OCI-LY1 (cell line): Measurements from ENCODE around the gene THRAP3.

Source experiments
- CTCF ChIP-seq: fragments of 200-600 bp; sonication (generic), shearing (Covaris generic); IDR thresholded peaks from 2 replicates; pipeline ENCODE4 v1.5.1; 2017; ENCODE audit warnings: mild to moderate bottlenecking, antibody characterized with exemption, low read length, moderate library complexity, mixed read lengths
- EZH2 ChIP-seq: fragments of 200-600 bp; sonication (generic), shearing (Covaris generic); IDR thresholded peaks from 2 replicates; pipeline ENCODE4 v1.8.0; 2017; ENCODE audit warnings: borderline replicate concordance, mixed run types, mild to moderate bottlenecking, antibody characterized with exemption, low read length, moderate library complexity, mixed read lengths

- TF ChIP-seq CTCF, result no peak
- no peak for TF ChIP-seq EZH2
Observed at GRCh38 chr1:36324353-36324703, 100.1 kb downstream of the THRAP3 start.
